Right lobe of liver (tissue), 6 donors: ENCODE results near the gene KIRREL3. TPM values are rescaled to one million over a fixed set of nuclear protein-coding genes. Genes with fewer than 3 reads are reported as not detected.

Experiments
- ATAC-seq, 4 donors: fragments of 200-7000 bp; cut with Tn5 transposase; one replicate each; pipeline ENCODE4 v1.9.1; 2020; ENCODE audit warnings: mild to moderate bottlenecking in 4 of 4, moderate library complexity in 4 of 4
- DNase-seq, 3 donors: peaks; one replicate each; pipeline ENCODE4 v3.0.0-alpha.2; 2020
- H3K27ac ChIP-seq, 3 donors: fragments of 200-600 bp; one replicate each; pipeline ENCODE4 v1.8.0; 2022
- H3K27me3 ChIP-seq, 2 donors: fragments of 200-600 bp; one replicate each; pipeline ENCODE4 v1.8.0; 2022
- H3K36me3 ChIP-seq, 4 donors: fragments of 200-600 bp; sonication (generic) in 1 of 4; one replicate each; pipeline versions ENCODE4 v1.5.1 to v1.8.0; 2017 to 2022; ENCODE audit warnings: control low read depth in 1 of 4
- H3K4me1 ChIP-seq, 4 donors: fragments of 200-600 bp; sonication (generic) in 1 of 4; one replicate each; pipeline versions ENCODE4 v1.5.1 to v1.8.0; 2017 to 2022; ENCODE audit warnings: control low read depth in 1 of 4
- H3K4me3 ChIP-seq, 3 donors: fragments of 200-600 bp; one replicate each; pipeline ENCODE4 v1.8.0; 2022
- H3K9me3 ChIP-seq, 4 donors: fragments of 200-600 bp; sonication (generic) in 1 of 4; one replicate each; pipeline versions ENCODE4 v1.5.1 to v1.8.0; 2017 to 2022; ENCODE audit warnings: control low read depth in 1 of 4
- POLR2A ChIP-seq: fragments of 450-650 bp; IDR thresholded peaks from one replicate; pipeline ENCODE4 v1.6.1; 2017; ENCODE audit warnings: antibody characterized with exemption, mild to moderate bottlenecking
- WGBS: methylation state at CpG from one replicate; pipeline ENCODE4 v1.1.6; 2018; ENCODE audit warnings: low coverage, low lambda C conversion rate; ENCODE audit not compliant: insufficient coverage; ENCODE audit errors: missing lambda C conversion rate; 5-methylcytosine and 5-hydroxymethylcytosine counted together
- intact Hi-C, 2 donors: fragments of 100-400 bp; cut with DNase I; formaldehyde crosslinking; loops; one replicate each; pipeline versions ENCODE4 v1.11.2 to v1.14.1; 2022
- total RNA-seq, 6 experiments: library from RNA; depleted of rRNA in 2 of 6; stranded (reverse); fragments of >200 nt in 2 of 6; fragmentation: NEBNext Ultra II Directional in 3 of 6; extraction: Animal tissue kit (Norgen Biotek cat#: 25700) in 3 of 6; gene quantifications; one replicate each; pipeline versions ENCODE4 v1.1.0 to v1.2.4, GENCODE V29; 2016 to 2023
- TF ChIP-seq, protein P1 (sequence below), 4 donors: fragments of 200-600 bp in 3 of 4; fragments of 450-650 bp in 1 of 4; IDR thresholded peaks; one replicate each; pipeline versions ENCODE4 v1.5.1 to v1.8.0; 2016 to 2022; ENCODE audit warnings: antibody characterized with exemption in 4 of 4, mild to moderate bottlenecking in 2 of 4
- donor health status: DM: no; HTN: yes; CAD: no.
- donor health status: DM: no; HTN: no; CAD: no.
- donor health status: DM: no; HTN: no; CAD: no.
- donor health status: DM: no; HTN: yes; CAD: no.
- donor health status: DM: no; HTN: yes; CAD: no.

Gene KIRREL3
- total RNA-seq, 6 experiments from 2014 or later = not detected

DNA sequence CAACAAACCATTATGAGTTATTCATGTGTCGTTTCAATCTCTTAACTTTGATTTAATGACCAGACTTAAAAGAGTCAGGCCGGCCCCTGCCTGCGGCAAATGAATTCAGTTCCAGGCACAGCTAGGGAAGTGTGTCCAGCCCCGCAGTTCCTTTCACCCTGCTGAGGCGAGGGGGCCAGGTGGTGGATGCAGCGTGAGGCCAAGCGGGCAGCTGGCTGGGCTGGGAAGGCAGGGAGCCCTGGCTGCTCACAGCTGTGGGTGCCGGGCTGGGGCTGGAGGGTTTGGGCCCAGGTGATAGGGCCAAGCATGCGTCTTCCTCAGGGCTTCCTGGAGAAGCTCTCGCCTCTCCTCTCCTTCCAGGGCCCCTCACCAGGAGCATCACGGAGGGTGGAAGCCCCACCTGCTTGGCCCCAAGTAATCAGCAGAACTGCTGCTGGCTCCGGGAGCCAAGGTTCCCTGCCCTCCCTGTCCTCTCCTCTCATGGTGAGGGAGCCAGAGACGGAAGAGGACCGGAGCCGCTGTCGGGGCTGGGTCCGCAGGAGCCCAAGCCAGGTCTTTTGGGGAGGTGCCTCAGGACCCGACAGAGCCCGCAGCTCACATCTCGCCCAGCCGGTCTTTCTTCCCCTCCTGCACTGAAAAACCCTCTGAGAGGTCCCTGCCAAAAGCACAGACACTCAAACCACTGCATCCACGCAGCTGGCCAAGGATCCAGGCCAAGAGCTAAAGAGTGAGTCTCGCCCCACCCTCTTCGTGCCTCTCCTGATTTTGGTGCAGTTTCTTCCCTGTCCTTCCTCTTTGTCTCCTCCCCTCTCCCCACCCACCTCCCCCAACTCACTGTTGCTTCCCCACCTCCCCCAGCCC, 548.1 kb downstream of the KIRREL3 start:
- no peak overlapping the region for H3K27ac ChIP-seq
- ATAC-seq (no peak), DNase-seq (no peak)
- H3K36me3 ChIP-seq = no peaks in the 10 kb centered on the region
- TF ChIP-seq, protein P1, sequence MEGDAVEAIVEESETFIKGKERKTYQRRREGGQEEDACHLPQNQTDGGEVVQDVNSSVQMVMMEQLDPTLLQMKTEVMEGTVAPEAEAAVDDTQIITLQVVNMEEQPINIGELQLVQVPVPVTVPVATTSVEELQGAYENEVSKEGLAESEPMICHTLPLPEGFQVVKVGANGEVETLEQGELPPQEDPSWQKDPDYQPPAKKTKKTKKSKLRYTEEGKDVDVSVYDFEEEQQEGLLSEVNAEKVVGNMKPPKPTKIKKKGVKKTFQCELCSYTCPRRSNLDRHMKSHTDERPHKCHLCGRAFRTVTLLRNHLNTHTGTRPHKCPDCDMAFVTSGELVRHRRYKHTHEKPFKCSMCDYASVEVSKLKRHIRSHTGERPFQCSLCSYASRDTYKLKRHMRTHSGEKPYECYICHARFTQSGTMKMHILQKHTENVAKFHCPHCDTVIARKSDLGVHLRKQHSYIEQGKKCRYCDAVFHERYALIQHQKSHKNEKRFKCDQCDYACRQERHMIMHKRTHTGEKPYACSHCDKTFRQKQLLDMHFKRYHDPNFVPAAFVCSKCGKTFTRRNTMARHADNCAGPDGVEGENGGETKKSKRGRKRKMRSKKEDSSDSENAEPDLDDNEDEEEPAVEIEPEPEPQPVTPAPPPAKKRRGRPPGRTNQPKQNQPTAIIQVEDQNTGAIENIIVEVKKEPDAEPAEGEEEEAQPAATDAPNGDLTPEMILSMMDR (IDR thresholded peaks at IDR 0.05) = no peak
- TF ChIP-seq POLR2A = no peak
- no peaks in the 10 kb centered on the region for H3K9me3 ChIP-seq
- WGBS = 50% methylated on average over 5 of the region's 24 CpGs
- H3K4me1 ChIP-seq = no peaks in the 10 kb centered on the region
- H3K4me3 ChIP-seq = no peak overlapping the region
- intact Hi-C loops = no loop called here
- no peaks in the 10 kb centered on the region for H3K27me3 ChIP-seq

DNA sequence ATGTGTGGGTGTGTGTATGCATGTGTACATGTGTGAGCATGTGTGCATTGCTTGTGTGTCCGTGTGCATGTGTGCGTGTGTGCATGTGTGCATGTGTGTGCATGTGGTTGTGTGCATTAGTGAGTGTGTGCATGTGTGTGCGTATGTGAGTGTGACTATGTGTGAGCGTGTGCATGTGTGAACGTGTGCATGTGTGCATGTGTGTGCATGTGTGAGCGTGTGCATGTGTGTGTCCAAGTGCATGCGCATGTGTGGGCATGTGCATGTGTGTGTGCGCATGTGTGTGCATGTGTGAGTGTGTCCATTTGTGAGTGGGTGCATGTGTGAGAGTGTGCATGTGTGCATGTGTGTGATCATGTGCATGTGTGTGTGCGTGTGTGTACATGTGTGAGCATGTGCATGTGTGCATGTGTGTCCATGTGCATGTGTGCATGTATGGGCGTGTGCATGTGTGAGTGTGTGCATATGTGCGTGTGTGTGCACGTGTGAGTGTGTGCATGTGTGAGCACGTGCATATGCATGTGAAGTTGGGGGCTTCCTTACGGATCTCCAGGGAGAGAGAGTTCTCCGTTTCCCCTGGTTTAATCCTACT, 549.3 kb downstream of the KIRREL3 start:
- TF ChIP-seq POLR2A = no peak
- TF ChIP-seq, protein P1 (IDR thresholded peaks at IDR 0.05) = no peak
- no peak overlapping the region for H3K4me3 ChIP-seq
- no peaks in the 10 kb centered on the region for H3K27me3 ChIP-seq
- H3K27ac ChIP-seq = no peak overlapping the region
- no peaks in the 10 kb centered on the region for H3K4me1 ChIP-seq
- no peaks in the 10 kb centered on the region for H3K36me3 ChIP-seq
- no peak for DNase-seq
- no peak for ATAC-seq
- intact Hi-C loops = no loop called here
- no peaks in the 10 kb centered on the region for H3K9me3 ChIP-seq
- WGBS = 70% methylated on average over 13 of the region's 15 CpGs

DNA sequence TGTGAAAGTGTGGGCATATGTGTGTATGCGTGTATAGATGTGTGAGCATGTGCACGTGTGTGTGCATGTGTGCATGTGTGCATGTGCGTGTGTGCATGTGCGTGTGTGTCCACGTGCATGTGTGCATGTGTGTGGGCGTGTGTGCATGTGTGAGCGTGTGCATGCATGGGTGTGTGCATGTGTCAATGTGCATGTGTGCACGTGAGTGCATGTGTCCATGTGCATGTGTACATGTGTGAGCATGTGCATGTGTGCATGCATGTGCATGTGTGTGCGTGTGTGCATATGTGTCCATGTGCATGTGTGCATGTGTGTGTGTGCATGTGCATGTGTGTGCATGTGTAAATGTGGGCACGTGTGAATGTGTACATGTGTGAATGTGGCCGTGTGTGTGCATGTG, 549.8 kb downstream of the KIRREL3 start:
- ATAC-seq (no peak), DNase-seq (no peak)
- no peak overlapping the region for H3K4me3 ChIP-seq
- no peaks in the 10 kb centered on the region for H3K9me3 ChIP-seq
- no peak for TF ChIP-seq POLR2A
- TF ChIP-seq, protein P1 (IDR thresholded peaks at IDR 0.05) = no peak
- H3K4me1 ChIP-seq = no peaks in the 10 kb centered on the region
- intact Hi-C loops = no loop called here
- no peaks in the 10 kb centered on the region for H3K36me3 ChIP-seq
- H3K27ac ChIP-seq = no peak overlapping the region
- no peaks in the 10 kb centered on the region for H3K27me3 ChIP-seq
- 78% methylated on average over 10 of the region's 11 CpGs for WGBS

- no peaks in the 10 kb centered on the region for H3K9me3 ChIP-seq
- no peaks in the 10 kb centered on the region for H3K36me3 ChIP-seq
- no peak for TF ChIP-seq POLR2A
- TF ChIP-seq, protein P1 (IDR thresholded peaks at IDR 0.05) = no peak
- no peak overlapping the region for H3K27ac ChIP-seq
- H3K27me3 ChIP-seq = no peaks in the 10 kb centered on the region
- WGBS = 60% methylated on average over 1 of the region's 7 CpGs
- intact Hi-C loops = no loop called here
- no peak for ATAC-seq
- H3K4me1 ChIP-seq = no peaks in the 10 kb centered on the region
- no peak overlapping the region for H3K4me3 ChIP-seq
- DNase-seq = no peak
These were observed 550.4 kb downstream of the KIRREL3 start for GRCh38 chr11:126450198-126450597.
